Measurements from ENCODE around the gene COG2. TPM values are rescaled to one million over a fixed set of nuclear protein-coding genes. Genes with fewer than 3 reads are reported as not detected.

COG2 gene
- total and polyA plus RNA-seq, 2 of the 13 experiments (the other 11 are each of a cell fraction or from before 2014, with no cell fraction given) = 16.8 to 36.3 TPM

DNA sequence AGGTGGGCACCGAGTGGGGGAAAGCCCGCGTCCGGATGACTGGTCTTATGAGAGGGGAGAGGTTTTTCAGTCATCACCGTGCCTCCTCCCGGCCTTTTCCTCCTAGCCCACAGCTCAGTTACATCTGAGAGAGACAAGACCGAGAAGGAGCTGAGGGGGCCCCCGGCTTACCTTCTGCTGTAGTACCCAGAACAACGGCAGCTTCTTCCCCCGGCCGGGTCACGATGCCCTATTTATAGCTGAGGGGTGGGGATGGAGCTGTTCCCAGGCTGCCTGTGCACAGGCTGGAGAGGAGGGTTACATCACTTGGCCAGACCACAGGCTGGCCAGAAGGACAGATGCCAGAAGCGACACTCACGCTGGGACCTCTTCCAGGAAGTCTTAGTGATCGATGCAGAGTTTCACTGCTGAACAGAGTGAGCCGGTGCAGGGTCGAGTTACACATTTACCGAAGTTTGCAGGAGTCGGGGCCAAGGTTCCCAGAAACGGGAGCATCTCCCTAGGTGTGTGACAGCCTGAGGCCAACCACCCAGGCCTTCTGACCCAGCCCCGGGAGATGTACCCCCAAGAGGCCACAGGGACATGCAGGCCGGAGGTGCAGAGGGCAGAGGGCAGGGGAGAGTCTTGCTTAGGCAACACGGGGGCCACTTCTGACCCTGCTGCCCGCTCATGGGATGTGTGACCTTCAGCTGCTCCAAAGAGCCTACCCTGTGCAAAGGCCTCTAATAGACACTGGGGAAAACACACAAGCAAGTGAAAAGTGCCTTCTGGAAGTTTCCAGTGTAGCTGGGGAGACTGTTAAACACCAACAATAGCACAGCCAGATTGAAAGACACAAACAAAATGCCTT, 71.9 kb downstream of the COG2 start, which contains the start of gene AGT (continued):
- TF ChIP-seq ZMYM2 (CRISPR knock-in tag; IDR thresholded peaks at IDR 0.05) (peak; percentile 93; the same call in 1 of the 2 replicates), ETV5 (CRISPR knock-in tag; IDR thresholded peaks at IDR 0.05; ENCODE audit: borderline replicate concordance) (peak; percentile 97), KLF15 (CRISPR knock-in tag; IDR thresholded peaks at IDR 0.05; ENCODE audit: borderline replicate concordance) (no peak; the same call in 1 of the 2 replicates), ZFP62 (CRISPR knock-in tag; IDR thresholded peaks at IDR 0.05) (no peak), NFKBIZ (CRISPR knock-in tag; IDR thresholded peaks at IDR 0.05) (peak; percentile 91; the same call in 1 of the 2 replicates), ZKSCAN1 (IDR thresholded peaks at IDR 0.05; ENCODE audit: low read length) (peak; percentile 74), ZNF354B (CRISPR knock-in tag; IDR thresholded peaks at IDR 0.05) (no peak), HIVEP1 (CRISPR knock-in tag; IDR thresholded peaks at IDR 0.05) (peak; percentile 99), ZBTB7A (CRISPR knock-in tag; IDR thresholded peaks at IDR 0.05) (peak; percentile 89; the same call in 1 of the 2 replicates), ZSCAN25 (CRISPR knock-in tag; IDR thresholded peaks at IDR 0.05) (peak; percentile 98), HNRNPLL (IDR thresholded peaks at IDR 0.05; ENCODE audit: low read depth, low read length, poor library complexity, severe bottlenecking) (no peak), CEBPG (CRISPR knock-in tag; IDR thresholded peaks at IDR 0.05) (peak; percentile 78), ZNF207 (IDR thresholded peaks at IDR 0.05; ENCODE audit: borderline replicate concordance) (no peak), PATZ1 (CRISPR knock-in tag; IDR thresholded peaks at IDR 0.05) (peak; percentile 99), ZNF563 (CRISPR knock-in tag; IDR thresholded peaks at IDR 0.05) (peak; percentile 92), ZNF589 (CRISPR knock-in tag; conservative IDR thresholded peaks at IDR 0.05) (0 out of 2 replicates have a peak, but pooled peaks have one; percentile 68), ZNF644 (CRISPR knock-in tag; IDR thresholded peaks at IDR 0.05; ENCODE audit: low read depth) (peak; percentile 66), RBAK (CRISPR knock-in tag; IDR thresholded peaks at IDR 0.05) (peak; percentile 14; the same call in 1 of the 2 replicates), FOXP1 (IDR thresholded peaks at IDR 0.05) (no peak), FOXP1 (CRISPR knock-in tag; IDR thresholded peaks at IDR 0.05) (peak; percentile 89), ZNF782 (CRISPR knock-in tag; IDR thresholded peaks at IDR 0.05; ENCODE audit: borderline replicate concordance) (peak; percentile 20; the same call in 1 of the 2 replicates), SOX6 (IDR thresholded peaks at IDR 0.05) (no peak), SOX6 (CRISPR knock-in tag; IDR thresholded peaks at IDR 0.05) (peak; percentile 98), ZNF382 (CRISPR knock-in tag; IDR thresholded peaks at IDR 0.05; ENCODE audit: borderline replicate concordance) (no peak), MED8 (CRISPR knock-in tag; IDR thresholded peaks at IDR 0.05; ENCODE audit: insufficient replicate concordance) (peak; percentile 99), SIN3A (IDR thresholded peaks at IDR 0.05; ENCODE audit: borderline replicate concordance, low read depth, low read length) (peak; percentile 69)
- TF ChIP-seq, protein P1, sequence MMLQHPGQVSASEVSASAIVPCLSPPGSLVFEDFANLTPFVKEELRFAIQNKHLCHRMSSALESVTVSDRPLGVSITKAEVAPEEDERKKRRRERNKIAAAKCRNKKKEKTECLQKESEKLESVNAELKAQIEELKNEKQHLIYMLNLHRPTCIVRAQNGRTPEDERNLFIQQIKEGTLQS (CRISPR knock-in tag; IDR thresholded peaks at IDR 0.05) = peak; percentile 82
- TF ChIP-seq, protein P2, sequence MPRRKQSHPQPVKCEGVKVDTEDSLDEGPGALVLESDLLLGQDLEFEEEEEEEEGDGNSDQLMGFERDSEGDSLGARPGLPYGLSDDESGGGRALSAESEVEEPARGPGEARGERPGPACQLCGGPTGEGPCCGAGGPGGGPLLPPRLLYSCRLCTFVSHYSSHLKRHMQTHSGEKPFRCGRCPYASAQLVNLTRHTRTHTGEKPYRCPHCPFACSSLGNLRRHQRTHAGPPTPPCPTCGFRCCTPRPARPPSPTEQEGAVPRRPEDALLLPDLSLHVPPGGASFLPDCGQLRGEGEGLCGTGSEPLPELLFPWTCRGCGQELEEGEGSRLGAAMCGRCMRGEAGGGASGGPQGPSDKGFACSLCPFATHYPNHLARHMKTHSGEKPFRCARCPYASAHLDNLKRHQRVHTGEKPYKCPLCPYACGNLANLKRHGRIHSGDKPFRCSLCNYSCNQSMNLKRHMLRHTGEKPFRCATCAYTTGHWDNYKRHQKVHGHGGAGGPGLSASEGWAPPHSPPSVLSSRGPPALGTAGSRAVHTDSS (CRISPR knock-in tag; conservative IDR thresholded peaks at IDR 0.05) = no peak
- TF ChIP-seq, protein P3, sequence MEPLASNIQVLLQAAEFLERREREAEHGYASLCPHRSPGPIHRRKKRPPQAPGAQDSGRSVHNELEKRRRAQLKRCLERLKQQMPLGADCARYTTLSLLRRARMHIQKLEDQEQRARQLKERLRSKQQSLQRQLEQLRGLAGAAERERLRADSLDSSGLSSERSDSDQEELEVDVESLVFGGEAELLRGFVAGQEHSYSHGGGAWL (CRISPR knock-in tag; IDR thresholded peaks at IDR 0.05) = no peak
